Activated T-helper 17 cell treated with anti-CD3 and anti-CD28 coated beads, Interleukin-2, amount 50 U/mL, for 72 hours (primary cell): ENCODE data around the gene ANTKMT. TPM values are rescaled to one million over a fixed set of nuclear protein-coding genes. Genes with fewer than 3 reads are reported as not detected.

Experiments
- ATAC-seq: fragments of 150-1000 bp; cut with Tn5 transposase; replicated peaks from 2 replicates; pipeline ENCODE4 v1.10.0; 2021; ENCODE audit warnings: mild to moderate bottlenecking, moderate library complexity
- H3K27ac Mint-ChIP-seq: one replicate; pipeline ENCODE4 v1.8.0; 2022; ENCODE audit warnings: mixed read lengths
- H3K27me3 Mint-ChIP-seq: one replicate; pipeline ENCODE4 v1.8.0; 2022; ENCODE audit warnings: mixed read lengths
- H3K36me3 Mint-ChIP-seq: one replicate; pipeline ENCODE4 v1.8.0; 2022; ENCODE audit warnings: low read depth, mild to moderate bottlenecking, mixed read lengths
- H3K4me1 Mint-ChIP-seq: one replicate; pipeline ENCODE4 v1.8.0; 2022; ENCODE audit warnings: mixed read lengths
- H3K4me3 Mint-ChIP-seq: one replicate; pipeline ENCODE4 v1.8.0; 2022; ENCODE audit warnings: mild to moderate bottlenecking, mixed read lengths
- H3K9me3 Mint-ChIP-seq: one replicate; pipeline ENCODE4 v1.8.0; 2022; ENCODE audit warnings: mixed read lengths
- total RNA-seq, 2 donors: library from RNA; stranded (reverse); gene quantifications; one replicate each; pipeline ENCODE4 v1.2.3, GENCODE V29; 2022

Gene ANTKMT
- total RNA-seq, 2 donors from 2014 or later, result 13.5 to 22.4 TPM

DNA sequence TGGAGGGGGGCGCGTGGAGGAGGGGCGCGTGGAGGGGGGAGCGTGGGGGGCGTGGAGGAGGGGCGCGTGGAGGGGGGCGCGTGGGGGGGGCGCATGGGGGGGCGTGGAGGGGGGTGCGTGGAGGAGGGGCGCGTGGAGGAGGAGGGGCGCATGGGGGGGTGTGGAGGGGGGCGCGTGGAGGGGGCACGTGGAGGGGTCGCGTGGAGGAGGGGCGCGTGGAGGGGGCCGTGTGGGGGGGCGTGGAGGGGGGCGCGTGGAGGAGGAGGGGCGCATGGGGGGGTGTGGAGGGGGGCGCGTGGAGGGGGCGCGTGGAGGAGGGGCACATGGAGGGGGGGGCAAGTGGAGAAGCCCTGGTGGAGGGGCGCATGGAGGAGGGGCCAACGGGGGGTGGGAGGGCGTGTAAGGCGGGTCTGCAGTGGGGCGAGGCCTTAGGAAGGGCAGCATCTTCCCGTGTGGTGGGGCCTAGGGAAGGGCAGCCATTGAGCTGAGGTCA, 46.8 kb downstream of the ANTKMT start:
- no peak for ATAC-seq
- no peaks in the 10 kb centered on the region for H3K36me3 Mint-ChIP-seq
- no peak overlapping the region for H3K4me3 Mint-ChIP-seq
- no peaks in the 10 kb centered on the region for H3K9me3 Mint-ChIP-seq
- H3K4me1 Mint-ChIP-seq, result no peaks in the 10 kb centered on the region
- no peaks in the 10 kb centered on the region for H3K27me3 Mint-ChIP-seq
- H3K27ac Mint-ChIP-seq, result no peak overlapping the region

DNA sequence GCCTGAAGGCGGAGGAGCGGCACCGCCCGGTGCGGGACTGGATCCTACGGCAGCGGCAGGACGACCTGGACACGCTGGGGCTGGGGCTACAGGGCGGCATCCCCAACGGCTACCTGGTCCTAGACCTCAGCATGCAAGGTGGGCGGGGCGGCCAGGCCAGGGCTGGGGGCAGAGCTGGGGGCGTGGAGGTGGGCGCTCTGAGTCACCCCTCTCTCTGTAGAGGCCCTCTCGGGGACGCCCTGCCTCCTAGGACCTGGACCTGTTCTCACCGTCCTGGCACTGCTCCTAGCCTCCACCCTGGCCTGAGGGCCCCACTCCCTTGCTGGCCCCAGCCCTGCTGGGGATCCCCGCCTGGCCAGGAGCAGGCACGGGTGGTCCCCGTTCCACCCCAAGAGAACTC, 47.5 kb downstream of the ANTKMT start:
- Mint-ChIP-seq H3K36me3 (no peaks in the 10 kb centered on the region), H3K4me3 (no peak overlapping the region), H3K4me1 (no peaks in the 10 kb centered on the region), H3K27me3 (no peaks in the 10 kb centered on the region), H3K9me3 (no peaks in the 10 kb centered on the region), H3K27ac (no peak overlapping the region)
- peak; percentile 19 for ATAC-seq

DNA sequence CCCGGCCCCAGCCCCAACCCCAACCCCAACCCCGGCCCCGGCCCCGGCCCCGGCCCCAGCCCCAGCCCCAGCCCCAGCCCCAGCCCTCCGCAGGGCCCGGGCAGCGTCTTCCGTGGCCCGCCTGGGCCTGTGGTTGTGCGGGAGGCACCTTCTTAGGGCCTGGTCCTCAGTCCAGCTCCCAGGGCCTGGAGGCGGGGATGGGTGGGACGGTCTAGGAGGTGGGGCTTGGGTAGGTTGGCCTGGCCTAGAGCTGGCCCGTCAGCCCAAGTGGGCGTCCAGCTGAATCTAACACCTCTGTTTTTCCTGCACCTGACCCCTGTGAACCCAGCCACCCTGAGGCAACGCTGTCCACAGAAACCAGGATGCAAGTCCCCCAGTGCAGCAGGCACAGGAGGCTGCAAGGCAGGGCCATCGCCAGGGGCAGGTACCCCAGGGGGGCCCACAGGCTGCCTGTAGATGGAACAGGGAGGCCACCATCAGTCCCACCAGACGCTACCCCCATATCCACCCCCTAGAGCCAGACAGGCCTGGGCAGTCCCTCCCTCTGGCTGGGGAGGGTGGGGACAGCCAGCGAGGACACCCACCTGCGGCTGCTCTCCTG, 48.3 kb downstream of the ANTKMT start:
- H3K27me3 Mint-ChIP-seq, result no peaks in the 10 kb centered on the region
- no peak overlapping the region for H3K4me3 Mint-ChIP-seq
- H3K36me3 Mint-ChIP-seq, result no peaks in the 10 kb centered on the region
- H3K4me1 Mint-ChIP-seq, result no peaks in the 10 kb centered on the region
- peak; percentile 21 for ATAC-seq
- no peaks in the 10 kb centered on the region for H3K9me3 Mint-ChIP-seq
- H3K27ac Mint-ChIP-seq, result no peak overlapping the region

DNA sequence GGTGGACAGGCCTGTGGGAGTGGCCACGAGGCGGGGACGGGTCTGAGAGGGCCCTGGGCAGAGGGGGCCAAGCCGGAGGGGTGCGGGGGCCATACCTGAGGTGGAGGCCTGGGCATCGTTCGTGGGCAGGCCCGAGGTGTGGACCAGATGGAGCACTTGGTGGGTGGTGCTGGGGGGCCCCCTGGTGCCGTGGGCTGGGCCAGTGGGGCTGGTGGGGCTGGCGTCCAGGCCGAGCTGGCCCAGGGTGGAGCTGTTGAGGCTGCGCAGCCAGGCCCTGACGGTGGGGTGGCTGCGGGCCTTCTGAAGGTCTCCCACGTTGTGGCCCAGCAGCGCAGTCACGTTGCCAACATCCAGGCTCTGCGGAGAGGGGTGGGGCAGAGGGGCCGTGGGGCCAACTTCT, 49.0 kb downstream of the ANTKMT start:
- Mint-ChIP-seq H3K9me3 (no peaks in the 10 kb centered on the region), H3K4me1 (no peaks in the 10 kb centered on the region), H3K27me3 (no peaks in the 10 kb centered on the region), H3K4me3 (no peak overlapping the region), H3K36me3 (no peaks in the 10 kb centered on the region), H3K27ac (no peak overlapping the region)
- no peak for ATAC-seq

DNA sequence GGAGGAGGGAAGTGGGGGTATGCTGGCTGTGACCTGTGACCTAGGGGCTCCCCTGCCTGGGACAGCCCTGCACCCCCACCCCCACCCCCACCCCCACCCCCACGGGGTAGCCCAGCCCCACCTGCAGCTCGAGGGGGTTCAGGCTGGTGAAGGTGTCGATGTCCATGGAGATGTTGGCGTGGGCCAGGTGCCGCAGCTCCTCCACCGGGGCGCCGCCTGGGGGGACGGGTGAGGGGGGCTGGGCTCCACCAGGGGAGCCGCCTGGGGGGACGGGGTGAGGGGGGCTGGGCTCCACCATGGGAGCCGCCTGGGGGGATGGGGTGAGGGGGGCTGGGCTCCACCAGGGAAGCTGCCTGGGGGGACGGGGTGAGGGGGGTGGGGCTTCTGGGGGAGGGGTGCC, 49.5 kb downstream of the ANTKMT start:
- H3K27me3 Mint-ChIP-seq, result no peaks in the 10 kb centered on the region
- no peak overlapping the region for H3K27ac Mint-ChIP-seq
- no peaks in the 10 kb centered on the region for H3K36me3 Mint-ChIP-seq
- no peaks in the 10 kb centered on the region for H3K9me3 Mint-ChIP-seq
- H3K4me3 Mint-ChIP-seq, result no peak overlapping the region
- ATAC-seq, result no peak
- no peaks in the 10 kb centered on the region for H3K4me1 Mint-ChIP-seq

Other genes with a start within 250 kb of the ANTKMT start
- 100 to 1,000 TPM in 1 of 2 donors, 10 to 100 TPM in 1; 61.1 to 117 TPM for gene CAPN15, start 193.4 kb upstream of the ANTKMT start, total RNA-seq
- gene PRR35, start 160.8 kb upstream of the ANTKMT start, total RNA-seq, result not detected
- 1 to 10 TPM in 1 of 2 donors, under 1 TPM in 1; 0.80 to 1.1 TPM for gene NHLRC4, start 154.1 kb upstream of the ANTKMT start, total RNA-seq
- gene PIGQ, start 151.2 kb upstream of the ANTKMT start, total RNA-seq, result 10 to 100 TPM; 28.0 to 34.2 TPM
- 10 to 100 TPM; 12.9 TPM for gene RAB40C, start 131.1 kb upstream of the ANTKMT start, total RNA-seq
- under 1 TPM; 0.45 to 0.53 TPM for gene WFIKKN1, start 90.2 kb upstream of the ANTKMT start, total RNA-seq
- 100 to 1,000 TPM in 1 of 2 donors, 10 to 100 TPM in 1; 87.4 to 115 TPM for gene METTL26, start 84.8 kb upstream of the ANTKMT start, total RNA-seq
- gene MCRIP2, start 79.3 kb upstream of the ANTKMT start, total RNA-seq, result 10 to 100 TPM; 29.2 to 54.5 TPM
- 10 to 100 TPM; 50.7 to 93.9 TPM for gene WDR90, start 71.8 kb upstream of the ANTKMT start, total RNA-seq
- 100 to 1,000 TPM; 134 to 149 TPM for gene RHOT2, start 53.0 kb upstream of the ANTKMT start, total RNA-seq
- 1 to 10 TPM; 2.9 to 5.4 TPM for gene RHBDL1, start 45.5 kb upstream of the ANTKMT start, total RNA-seq
- gene STUB1, start 40.7 kb upstream of the ANTKMT start, total RNA-seq, result 10 to 100 TPM; 47.5 to 98.2 TPM
- gene JMJD8, start 36.8 kb upstream of the ANTKMT start, total RNA-seq, result 10 to 100 TPM; 16.8 to 26.8 TPM
- 10 to 100 TPM; 15.6 to 18.7 TPM for gene WDR24, start 30.7 kb upstream of the ANTKMT start, total RNA-seq
- 10 to 100 TPM in 1 of 2 donors, 1 to 10 TPM in 1; 6.4 to 23.6 TPM for gene FBXL16, start 15.3 kb upstream of the ANTKMT start, total RNA-seq
- 1 to 10 TPM; 4.5 to 8.4 TPM for gene METRN, start 6.0 kb upstream of the ANTKMT start, total RNA-seq
- gene CCDC78, start 5.3 kb downstream of the ANTKMT start, total RNA-seq, result 1 to 10 TPM; 4.3 to 4.4 TPM
- gene HAGHL, start 6.0 kb downstream of the ANTKMT start, total RNA-seq, result 10 to 100 TPM in 1 of 2 donors, 1 to 10 TPM in 1; 9.2 to 14.0 TPM
- 10 to 100 TPM; 39.2 to 47.1 TPM for gene CIAO3, start 19.9 kb downstream of the ANTKMT start, total RNA-seq
- gene MSLN, start 39.6 kb downstream of the ANTKMT start, total RNA-seq, result not detected
- gene RPUSD1, start 67.2 kb downstream of the ANTKMT start, total RNA-seq, result 10 to 100 TPM; 13.2 to 40.6 TPM
- 10 to 100 TPM; 65.4 to 87.1 TPM for gene CHTF18, start 67.5 kb downstream of the ANTKMT start, total RNA-seq
- not detected for gene GNG13, start 79.6 kb downstream of the ANTKMT start, total RNA-seq
- 10 to 100 TPM; 12.3 to 17.8 TPM for gene LMF1, start 249.8 kb downstream of the ANTKMT start, total RNA-seq